AG08396 (cell line): ENCODE results near the gene TFEC.
"Not testable (repeated sequence)": the region's sequence is repeated elsewhere in the genome, so short reads cannot be mapped to it uniquely, and the experiment has no call there.

Source experiments
- DNase-seq: peaks from one replicate; pipeline ENCODE4 v3.0.0; 2012; ENCODE audit warnings: low spot score, mixed read lengths

The TFEC gene, protein sequence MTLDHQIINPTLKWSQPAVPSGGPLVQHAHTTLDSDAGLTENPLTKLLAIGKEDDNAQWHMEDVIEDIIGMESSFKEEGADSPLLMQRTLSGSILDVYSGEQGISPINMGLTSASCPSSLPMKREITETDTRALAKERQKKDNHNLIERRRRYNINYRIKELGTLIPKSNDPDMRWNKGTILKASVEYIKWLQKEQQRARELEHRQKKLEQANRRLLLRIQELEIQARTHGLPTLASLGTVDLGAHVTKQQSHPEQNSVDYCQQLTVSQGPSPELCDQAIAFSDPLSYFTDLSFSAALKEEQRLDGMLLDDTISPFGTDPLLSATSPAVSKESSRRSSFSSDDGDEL

DNA sequence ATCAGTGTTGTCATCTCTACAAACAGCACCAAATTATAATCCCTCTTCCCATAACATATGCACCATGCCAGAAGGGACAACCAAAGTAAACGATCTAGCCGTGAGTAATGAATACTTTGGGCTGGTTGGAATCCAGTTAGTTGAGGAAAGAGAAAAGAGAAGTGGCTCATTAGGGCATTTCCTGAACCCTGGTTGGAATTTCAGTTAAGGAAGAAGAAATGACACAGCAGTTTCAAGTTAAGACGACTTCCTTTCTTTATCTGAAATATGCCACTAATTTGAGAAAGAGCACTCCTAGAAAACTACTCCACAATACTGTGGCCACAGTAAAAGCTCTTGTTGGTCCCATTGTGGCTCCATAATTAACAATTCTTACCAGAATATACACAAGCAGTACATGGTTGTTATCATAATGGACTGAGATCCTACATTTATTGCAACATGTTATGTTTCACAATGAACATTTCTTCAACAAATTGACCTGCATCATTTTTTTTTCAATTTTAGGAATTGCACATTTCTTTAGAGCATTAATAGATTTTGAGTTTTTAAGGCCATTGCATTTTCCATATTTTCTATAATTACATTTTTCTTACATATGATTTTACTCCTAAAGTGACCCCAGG, at the start of gene TFEC:
Gene TFEC, minus strand, starts transcription at position 113 of the 626 bp plus-strand sequence. CDS start 46,322 bp downstream, outside the sequence.
- DNase-seq, result no peak

DNA sequence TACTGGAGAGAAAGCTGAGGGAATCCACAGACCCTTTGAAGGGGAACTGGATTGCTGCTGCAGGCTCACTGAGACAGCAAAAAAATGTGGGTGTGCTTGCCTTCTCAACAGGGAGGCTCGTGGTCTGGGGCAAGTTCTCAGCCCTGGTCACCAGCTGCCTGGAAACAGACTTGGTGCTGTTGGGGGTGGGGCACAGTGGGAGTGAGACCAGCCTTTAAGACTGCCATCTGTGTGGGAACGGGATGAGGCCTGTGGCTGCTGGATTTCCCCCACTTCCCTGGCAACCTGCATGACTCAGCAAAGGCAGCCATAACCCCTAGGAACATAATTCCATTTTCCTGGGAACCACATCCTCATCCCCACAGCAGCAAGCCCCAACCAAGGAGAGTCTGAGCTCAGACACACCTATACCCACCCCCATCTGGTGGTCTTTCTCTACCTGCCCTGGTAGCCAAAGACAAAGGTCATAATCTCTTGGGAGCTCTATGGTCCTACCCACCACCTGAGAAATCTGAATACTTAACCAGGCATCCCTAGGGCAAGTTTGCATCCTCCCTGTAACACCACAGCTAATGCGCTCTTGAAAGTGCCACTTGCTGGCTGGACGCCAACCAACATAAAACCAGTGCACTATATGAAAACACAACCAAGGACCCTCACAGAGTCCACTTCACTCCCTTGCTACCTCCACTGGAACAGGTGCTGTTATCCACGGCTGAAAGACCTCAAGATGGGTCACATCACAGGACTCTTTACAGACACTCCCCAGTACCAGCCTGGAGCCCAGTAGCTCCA, 45.0 kb upstream of the TFEC start:
- DNase-seq, result no peak

DNA sequence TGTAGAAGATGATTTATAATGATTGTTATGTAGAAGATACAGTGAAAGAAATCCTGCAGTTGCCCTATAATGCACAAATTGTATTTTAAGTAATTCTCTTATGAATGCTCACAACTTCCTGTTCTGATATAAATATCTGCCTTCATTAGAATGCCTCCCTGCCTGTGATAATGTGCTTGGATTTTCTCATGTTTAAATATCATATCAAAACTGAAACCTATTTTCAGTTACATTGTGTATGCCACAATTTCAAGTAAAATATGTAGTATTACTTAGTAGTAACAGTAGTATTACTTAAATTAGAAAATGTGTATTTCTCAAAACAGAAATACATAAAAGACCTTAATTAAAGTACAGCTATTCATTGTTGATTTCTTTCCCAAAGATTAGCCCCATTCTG, 41.1 kb upstream of the TFEC start:
- no peak for DNase-seq

DNA sequence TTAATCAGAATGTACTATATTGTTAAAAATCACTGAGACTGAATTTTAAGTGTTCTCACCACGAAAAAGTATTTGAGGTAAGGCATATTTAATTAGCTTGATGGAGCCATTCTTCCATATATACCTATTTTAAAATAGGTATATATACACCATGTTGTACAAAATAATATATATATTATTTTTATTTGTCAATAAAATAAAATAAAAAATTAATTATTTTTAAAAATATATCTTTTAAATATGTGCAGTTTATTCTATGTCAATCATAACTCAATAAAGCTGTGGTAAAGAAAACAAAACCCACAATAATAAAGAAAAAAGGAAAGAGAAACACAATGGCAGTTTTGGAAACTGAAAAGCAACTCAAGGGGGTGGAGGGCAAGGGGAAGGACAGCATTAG, 33.6 kb upstream of the TFEC start:
- DNase-seq, result no peak

DNA sequence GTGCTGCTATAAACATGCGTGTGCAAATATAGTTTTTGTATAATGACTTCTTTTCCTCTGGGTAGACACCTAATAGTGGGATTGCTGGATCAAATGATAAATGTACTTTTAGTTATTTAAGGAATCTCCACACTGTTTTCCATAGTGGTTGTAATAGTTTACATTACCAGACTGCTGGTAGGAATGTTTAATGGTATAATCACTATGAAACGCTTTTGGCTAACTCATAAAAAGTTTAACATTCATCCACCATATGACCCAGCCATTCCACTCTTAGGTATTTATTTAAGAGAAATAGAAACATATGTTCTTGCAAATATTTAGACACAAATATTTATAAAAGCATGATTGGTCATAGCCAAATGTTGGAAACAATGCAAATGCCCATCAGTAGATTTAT, 32.1 kb upstream of the TFEC start:
- DNase-seq, result no peak

DNA sequence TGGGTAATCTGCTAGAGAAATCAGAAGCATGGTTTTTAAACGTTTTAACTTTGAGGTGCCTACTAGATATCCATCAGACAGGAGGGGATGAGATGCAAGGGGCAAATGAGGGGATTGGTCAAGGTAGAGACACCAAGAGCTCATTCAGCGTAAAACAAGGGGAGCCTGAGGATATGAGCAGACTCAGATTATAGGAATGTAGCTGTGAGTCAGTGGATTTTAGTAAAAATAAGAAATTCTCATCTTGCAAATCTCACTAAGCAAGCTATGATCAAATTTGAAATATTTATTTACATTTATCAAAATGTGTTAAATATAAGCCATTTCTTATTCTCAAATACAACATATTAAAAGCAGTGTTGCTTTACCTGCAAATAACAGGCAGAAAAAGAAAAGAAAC, 21.4 kb upstream of the TFEC start:
- DNase-seq, result peak; percentile 2

DNA sequence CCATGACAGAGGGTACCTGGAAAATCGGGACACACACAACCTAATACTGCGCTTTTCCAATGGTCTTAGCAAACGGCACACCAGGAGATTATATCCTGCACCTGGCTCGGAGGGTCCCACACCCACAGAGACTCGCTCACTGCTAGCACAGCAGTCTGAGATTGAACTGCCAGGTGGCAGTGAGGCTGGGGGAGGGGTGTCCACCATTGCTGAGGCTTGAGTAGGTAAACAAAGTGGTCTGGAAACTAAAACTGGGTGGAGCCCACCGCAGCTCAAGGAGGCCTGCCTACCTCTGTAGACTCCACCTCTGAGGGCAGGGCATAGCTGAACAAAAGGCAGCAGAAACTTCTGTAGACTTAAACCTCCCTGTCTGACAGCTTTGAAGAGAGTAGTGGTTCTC, 16.7 kb upstream of the TFEC start:
- not testable (repeated sequence) for DNase-seq

DNA sequence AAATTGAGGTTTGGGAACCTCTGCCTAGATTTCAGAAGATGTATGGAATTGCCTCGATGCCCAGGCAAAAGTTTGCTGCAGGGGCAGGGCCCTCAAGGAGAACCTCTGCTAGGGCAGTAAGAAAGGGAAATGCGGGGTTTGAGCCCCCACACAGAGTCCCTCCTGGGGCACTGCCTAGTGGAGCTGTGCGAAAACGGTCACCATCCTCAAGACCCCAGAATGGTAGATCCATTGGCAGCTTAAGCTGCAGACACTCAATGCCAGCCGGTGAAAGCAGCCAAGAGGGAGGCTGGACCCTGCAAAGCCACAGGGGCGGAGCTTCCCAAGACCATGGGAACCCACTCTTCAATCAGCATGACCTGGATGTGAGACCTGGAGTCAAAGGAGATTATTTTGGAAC, 15.0 kb upstream of the TFEC start:
- DNase-seq, result no peak

DNA sequence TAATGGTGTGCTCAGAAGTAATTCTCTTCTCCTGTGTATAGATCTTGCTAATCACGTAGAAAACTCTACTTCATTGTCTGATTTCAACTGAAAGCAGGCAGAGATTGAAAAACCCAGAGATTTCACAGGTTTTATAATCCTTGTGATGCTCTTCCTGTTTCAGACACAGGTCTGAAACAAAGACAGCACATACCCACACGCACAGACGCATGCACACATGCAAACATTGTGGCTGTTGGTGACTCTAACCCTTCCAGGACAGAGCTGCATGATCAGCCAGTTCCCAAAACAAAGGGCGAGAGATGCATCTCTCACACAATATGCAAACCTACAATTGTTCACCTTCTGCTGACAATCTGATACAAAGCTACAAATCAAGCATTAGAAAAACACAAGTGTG, 11.1 kb upstream of the TFEC start:
- no peak for DNase-seq

DNA sequence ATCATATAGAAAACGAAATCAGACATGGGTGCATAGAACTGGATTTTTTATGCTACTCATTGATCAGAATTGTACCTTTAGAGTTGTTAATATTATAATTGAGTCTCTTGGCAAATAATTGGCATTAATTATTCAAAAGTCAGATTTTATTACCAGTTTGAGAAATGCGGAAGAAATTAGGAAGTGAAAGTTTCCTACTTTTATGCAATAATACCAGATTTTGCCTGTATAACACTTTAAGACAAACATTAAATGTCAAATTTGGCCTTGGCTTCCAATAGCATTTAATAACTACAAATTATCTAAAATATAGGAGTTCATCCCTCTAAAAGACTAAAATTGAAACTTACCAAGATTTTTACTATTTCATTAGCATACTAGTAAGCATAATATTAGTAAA, 6.8 kb upstream of the TFEC start:
- no peak for DNase-seq

DNA sequence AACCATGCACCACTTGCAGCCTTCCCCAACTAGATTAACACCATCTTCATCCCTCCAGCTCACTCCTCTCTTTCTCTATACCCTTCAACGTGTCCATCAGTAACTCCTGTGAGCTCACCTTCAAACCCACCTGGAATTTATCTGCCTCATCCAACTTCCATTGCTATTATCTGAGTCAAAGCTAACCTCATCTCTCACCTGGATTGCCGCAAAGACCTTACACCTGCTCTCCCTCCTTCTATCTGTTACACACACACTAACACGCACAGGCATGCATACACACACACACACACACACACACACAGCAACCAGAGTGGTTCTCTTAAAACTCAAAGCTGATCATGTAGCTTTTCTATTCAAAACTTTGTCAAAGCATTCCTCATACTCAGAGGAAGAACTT, 3.8 kb upstream of the TFEC start:
- DNase-seq, result no peak

DNA sequence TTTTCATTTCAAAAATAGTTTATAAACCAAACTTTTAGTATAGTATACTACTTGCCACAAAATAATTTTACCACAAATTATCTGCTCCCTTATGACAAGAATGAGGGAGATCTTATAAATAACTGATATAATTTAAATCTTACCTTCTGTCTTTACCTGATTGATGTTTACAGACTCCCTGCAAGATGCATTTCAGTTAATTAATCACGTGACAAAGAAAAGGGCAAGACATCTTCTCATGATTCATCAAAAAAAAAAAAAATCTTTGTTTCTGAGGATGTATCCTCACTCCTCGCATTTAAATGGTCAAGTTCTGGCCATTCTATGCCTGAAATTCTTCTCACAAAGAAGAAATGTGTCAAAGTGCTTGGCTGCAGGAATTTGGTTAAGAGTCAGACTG, 2.3 kb upstream of the TFEC start:
- no peak for DNase-seq

DNA sequence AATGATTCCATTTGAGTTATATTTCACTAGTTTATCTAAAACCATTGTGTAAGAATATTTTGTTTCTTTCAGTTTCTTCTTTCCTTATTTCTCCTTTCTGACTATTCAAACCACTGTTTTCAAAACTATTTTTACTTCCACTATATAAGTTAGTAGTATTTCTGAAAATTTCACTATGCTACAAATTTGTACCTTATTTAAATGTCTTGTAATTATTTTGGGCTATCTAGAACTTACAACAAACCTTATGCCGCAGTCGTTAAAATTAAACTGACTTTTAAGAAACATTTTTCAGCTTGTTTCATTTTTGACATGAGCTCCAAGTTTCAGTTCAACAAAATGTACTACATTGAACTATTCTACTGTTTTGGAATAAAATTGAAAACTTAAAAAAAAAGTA, 1.8 kb downstream of the TFEC start:
- no peak for DNase-seq

DNA sequence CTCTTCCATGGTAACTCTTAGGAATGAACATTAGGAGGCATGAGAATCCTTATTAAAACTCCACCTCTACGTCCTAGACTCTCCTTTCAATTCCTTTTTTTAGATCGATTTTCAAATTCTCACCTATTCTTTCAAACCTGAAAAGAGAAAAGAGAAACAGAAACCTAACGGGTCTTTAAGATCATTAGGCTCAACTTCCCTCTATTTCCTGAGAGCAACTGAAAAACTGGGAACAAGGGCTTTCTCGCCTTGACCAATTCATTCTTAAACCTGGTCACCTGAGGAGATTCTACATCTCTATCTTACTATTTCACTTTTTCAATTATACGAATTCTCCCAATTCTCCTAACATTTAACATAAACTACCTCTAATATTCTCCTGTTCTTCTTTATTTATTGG, 2.8 kb downstream of the TFEC start:
- DNase-seq, result no peak

DNA sequence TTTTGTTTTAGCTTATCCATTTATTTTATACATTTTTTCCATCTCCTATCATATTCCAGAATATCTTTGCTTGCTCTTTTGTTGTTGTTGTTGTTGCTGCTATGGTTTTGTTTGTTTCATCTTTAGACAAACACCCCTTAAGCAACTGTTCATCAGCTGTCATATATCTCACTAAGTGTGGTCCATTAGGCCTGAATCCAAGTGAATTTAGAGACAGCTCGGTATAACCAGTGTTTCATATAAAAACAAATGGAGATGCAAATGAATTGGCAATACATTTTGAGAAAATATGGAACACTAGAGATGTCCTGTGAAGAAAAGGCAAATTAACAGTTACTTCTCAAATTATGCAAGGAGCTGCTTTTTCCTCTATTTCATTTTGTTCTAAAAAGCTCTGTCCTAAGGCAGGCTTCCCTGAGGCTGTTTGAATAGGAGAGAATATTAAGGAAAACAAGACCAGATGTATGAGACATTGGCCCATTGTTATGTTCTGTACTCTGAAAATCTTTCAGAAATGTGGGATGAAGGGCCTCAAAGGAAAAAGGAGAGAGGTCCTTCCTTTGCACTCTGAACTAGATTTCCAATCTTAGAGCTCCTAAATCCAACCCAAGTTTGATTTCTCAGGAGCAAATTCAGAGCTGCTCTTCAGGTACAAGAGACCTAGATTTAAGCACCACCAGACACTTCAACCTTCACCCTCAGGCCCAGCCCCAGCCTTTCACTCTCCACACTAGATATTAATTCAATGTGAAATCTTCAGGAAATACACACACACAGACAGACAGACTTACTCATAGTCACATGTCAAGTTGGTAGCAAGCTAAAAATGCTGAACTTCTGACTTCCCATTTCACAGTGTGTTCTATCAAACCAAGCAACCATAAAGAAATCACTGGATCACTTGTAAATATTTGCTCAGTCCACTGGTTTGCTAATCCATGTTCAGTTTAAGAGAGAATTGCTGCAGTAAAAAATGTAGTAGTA, 5.4 kb downstream of the TFEC start:
- no peak for DNase-seq

DNA sequence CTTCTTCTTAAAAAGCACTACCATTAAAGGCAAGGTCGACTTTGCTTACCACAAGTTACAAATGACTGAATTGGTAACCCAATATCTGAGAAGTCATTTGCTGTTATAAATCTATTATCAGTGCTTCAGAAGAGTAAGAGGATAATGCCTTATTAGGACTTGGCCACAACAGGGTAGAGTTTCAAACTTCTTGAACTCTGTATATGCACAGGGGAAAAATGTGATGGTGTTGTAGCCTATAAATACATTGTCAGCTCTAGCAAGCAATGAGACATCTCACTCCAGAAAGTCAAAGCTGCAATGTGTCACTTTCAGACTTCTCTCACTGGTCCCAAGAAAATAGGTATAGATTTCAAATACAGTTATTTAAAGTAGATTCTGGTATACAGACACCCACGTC, 9.3 kb downstream of the TFEC start:
- DNase-seq, result no peak

DNA sequence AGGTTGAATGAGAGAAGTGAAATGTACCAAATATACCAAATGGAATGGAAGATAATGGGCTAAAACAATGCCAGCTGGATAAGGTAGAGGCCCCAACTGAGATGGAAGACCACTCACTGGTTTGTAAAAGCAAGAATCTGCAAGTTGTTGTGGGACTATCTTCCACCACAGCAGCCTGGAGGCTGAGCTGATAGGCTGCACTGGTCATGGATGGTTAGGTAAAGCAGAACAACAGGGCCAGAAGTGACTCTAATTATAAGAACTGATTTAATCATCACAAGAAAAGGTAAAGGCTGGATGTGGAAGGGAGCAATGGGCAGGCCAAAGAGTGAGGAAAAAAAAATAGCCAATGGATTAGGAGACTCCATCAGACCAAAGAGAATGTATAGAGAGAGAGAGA, 11.8 kb downstream of the TFEC start:
- DNase-seq, result no peak

DNA sequence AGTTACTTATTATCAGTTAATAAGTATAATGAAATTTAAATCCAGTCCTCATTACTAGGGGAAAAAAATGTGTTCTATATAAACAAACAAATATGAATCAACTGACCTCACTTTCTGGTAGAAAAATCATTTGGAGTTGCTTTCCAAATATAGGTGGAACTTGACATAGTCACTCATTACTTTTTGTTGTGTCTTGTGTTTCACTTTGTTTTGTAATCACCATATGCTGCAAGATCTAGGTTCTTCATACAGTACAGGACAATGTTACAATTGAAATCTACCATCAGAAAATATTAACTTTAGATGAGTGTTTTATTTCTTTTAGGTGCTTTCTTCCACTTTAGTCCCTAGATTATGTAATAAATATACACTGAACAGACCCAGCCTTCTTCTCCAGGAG, 16.9 kb downstream of the TFEC start:
- DNase-seq, result no peak

DNA sequence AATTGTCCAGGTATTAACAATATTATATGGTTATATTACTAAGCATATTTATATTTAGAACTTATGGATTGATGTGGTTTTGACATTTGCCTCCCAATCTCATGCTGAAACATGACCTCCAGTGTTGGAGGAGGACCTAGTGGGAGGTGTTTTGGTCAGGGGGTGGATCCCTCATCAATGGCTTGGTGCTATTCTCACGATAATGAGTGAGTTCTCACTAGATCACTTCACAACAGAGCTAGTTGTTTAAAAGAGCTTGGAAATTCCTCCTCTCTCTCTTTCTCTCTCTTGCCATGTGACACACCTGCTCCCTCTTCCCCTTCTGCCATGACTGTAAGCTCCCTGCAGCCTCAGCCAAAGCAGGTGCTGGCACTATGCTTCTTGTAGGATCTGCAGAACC, 19.0 kb downstream of the TFEC start:
- no peak for DNase-seq

DNA sequence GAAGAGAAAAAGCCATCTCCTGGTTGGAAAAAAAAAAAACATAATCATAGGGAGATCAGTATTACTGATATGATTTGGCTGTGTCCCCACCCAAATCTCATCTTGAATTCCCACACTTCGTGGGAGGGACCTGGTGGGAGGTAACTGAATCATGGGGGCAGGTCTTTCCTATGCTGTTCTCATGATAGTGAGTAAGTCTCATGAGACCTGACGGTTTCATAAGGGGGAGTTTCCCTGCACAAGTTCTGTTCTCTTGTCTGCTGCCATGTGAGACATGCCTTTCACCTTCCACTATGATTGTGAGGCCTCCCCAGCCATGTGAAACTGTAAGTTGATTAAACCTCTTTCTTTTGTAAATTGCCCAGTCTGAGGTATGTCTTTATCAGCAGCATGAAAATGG, 25.8 kb downstream of the TFEC start:
- not testable (repeated sequence) for DNase-seq

DNA sequence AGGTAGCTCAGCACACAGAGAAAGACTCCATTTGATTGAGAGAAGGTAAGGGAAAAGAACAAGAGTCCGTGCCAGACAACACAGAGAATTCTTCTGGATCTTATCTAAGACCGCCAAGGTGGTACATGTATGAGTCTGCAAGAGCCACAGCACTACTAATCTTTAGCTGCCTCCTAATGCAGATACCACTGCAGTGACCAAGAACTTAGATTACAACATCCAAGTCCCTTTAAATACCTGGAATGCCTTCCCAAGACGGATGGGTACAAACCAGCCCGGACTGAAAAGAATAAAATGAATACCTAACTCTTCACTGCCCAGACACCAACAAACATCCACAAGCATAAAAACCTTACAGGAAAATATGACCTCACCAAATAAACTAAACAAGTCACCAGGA, 33.3 kb downstream of the TFEC start:
- no peak for DNase-seq

DNA sequence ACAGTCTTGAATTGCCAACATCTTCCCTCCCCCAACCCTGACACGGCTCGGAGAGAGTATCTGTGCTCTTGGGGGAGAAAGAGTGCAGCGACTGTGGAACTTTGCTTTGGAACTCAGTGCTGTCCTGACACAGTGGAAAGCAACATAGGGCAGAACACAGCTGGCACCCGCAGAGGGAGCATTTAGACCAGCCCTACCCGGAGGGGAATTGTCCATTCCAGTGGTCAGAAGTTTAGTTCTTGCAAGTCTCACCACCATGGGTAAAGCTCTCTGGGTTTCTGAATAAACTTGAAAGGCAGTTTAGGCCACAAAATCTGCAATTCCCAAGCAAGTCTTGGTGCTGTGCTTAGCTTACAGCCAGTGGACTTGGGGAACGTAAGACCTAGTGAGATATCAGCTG, 34.9 kb downstream of the TFEC start:
- DNase-seq, result no peak
